ENCODE measurements around the gene TBCEL.
"Not testable (repeated sequence)": the region's sequence is repeated elsewhere in the genome, so short reads cannot be mapped to it uniquely, and the experiment has no call there.

TBCEL gene

GRCh38 chr11:120995184-120995583 lies 28.7 kb upstream of the TBCEL start:
- Histone ChIP-seq H3K27me3 (replicated peaks; ENCODE audit: control insufficient read depth, insufficient read depth, low read length) (peaks cover 64% of the 10 kb centered on the region), H3K9ac (ENCODE audit: low read length) (no peak overlapping the region), H3K4me3 (ENCODE audit: low read length) (no peak overlapping the region), H3K36me3 (ENCODE audit: control insufficient read depth, insufficient read depth, low read length, severe bottlenecking) (no peaks in the 10 kb centered on the region), H3K9me3 (ENCODE audit: control insufficient read depth, low read length) (no peaks in the 10 kb centered on the region), H3K4me1 (ENCODE audit: control insufficient read depth, insufficient read depth, low read length) (no peaks in the 10 kb centered on the region)
- no peak for DNase-seq (ENCODE audit: low read depth)

- no peaks in the 10 kb centered on the region for H3K36me3 ChIP-seq (ENCODE audit: control insufficient read depth, insufficient read depth, low read length, severe bottlenecking)
- no peaks in the 10 kb centered on the region for H3K4me1 ChIP-seq (ENCODE audit: control insufficient read depth, insufficient read depth, low read length)
- H3K9me3 ChIP-seq (ENCODE audit: control insufficient read depth, low read length), result no peaks in the 10 kb centered on the region
- H3K9ac ChIP-seq (ENCODE audit: low read length), result no peak overlapping the region
- H3K4me3 ChIP-seq (ENCODE audit: low read length), result no peak overlapping the region
- DNase-seq (ENCODE audit: low read depth), result no peak
- peaks cover 55% of the 10 kb centered on the region for H3K27me3 ChIP-seq (replicated peaks; ENCODE audit: control insufficient read depth, insufficient read depth, low read length)
Measured at GRCh38 chr11:120996973-120997372, 26.9 kb upstream of the TBCEL start.

GRCh38 chr11:120998581-120998980 lies 25.3 kb upstream of the TBCEL start:
- Histone ChIP-seq H3K4me1 (ENCODE audit: control insufficient read depth, insufficient read depth, low read length) (no peaks in the 10 kb centered on the region), H3K9me3 (ENCODE audit: control insufficient read depth, low read length) (no peaks in the 10 kb centered on the region), H3K4me3 (ENCODE audit: low read length) (no peak overlapping the region), H3K36me3 (ENCODE audit: control insufficient read depth, insufficient read depth, low read length, severe bottlenecking) (no peaks in the 10 kb centered on the region), H3K9ac (ENCODE audit: low read length) (no peak overlapping the region), H3K27me3 (replicated peaks; ENCODE audit: control insufficient read depth, insufficient read depth, low read length) (peaks cover 50% of the 10 kb centered on the region)
- no peak for DNase-seq (ENCODE audit: low read depth)

GRCh38 chr11:121004206-121004840 lies 19.6 kb upstream of the TBCEL start:
- Histone ChIP-seq H3K9me3 (ENCODE audit: control insufficient read depth, low read length) (peaks cover 10% of the 10 kb centered on the region), H3K36me3 (ENCODE audit: control insufficient read depth, insufficient read depth, low read length, severe bottlenecking) (no peaks in the 10 kb centered on the region), H3K4me3 (ENCODE audit: low read length) (no peak overlapping the region), H3K9ac (ENCODE audit: low read length) (no peak overlapping the region), H3K27me3 (replicated peaks; ENCODE audit: control insufficient read depth, insufficient read depth, low read length) (peaks cover 25% of the 10 kb centered on the region), H3K4me1 (ENCODE audit: control insufficient read depth, insufficient read depth, low read length) (no peaks in the 10 kb centered on the region)
- DNase-seq (ENCODE audit: low read depth), result no peak

GRCh38 chr11:121006922-121007321 lies 17.0 kb upstream of the TBCEL start:
- Histone ChIP-seq H3K9me3 (ENCODE audit: control insufficient read depth, low read length) (peaks cover 14% of the 10 kb centered on the region), H3K4me3 (ENCODE audit: low read length) (no peak overlapping the region), H3K36me3 (ENCODE audit: control insufficient read depth, insufficient read depth, low read length, severe bottlenecking) (no peaks in the 10 kb centered on the region), H3K27me3 (replicated peaks; ENCODE audit: control insufficient read depth, insufficient read depth, low read length) (peaks cover 11% of the 10 kb centered on the region), H3K9ac (ENCODE audit: low read length) (no peak overlapping the region), H3K4me1 (ENCODE audit: control insufficient read depth, insufficient read depth, low read length) (no peaks in the 10 kb centered on the region)
- DNase-seq (ENCODE audit: low read depth), result no peak

GRCh38 chr11:121008551-121008950 lies 15.4 kb upstream of the TBCEL start:
- Histone ChIP-seq H3K9me3 (ENCODE audit: control insufficient read depth, low read length) (peaks cover 14% of the 10 kb centered on the region), H3K4me1 (ENCODE audit: control insufficient read depth, insufficient read depth, low read length) (no peaks in the 10 kb centered on the region), H3K27me3 (replicated peaks; ENCODE audit: control insufficient read depth, insufficient read depth, low read length) (peaks cover 2% of the 10 kb centered on the region), H3K9ac (ENCODE audit: low read length) (no peak overlapping the region), H3K36me3 (ENCODE audit: control insufficient read depth, insufficient read depth, low read length, severe bottlenecking) (no peaks in the 10 kb centered on the region), H3K4me3 (ENCODE audit: low read length) (no peak overlapping the region)
- DNase-seq (ENCODE audit: low read depth), result no peak

- no peak for DNase-seq (ENCODE audit: low read depth)
- Histone ChIP-seq H3K9ac (ENCODE audit: low read length) (no peak overlapping the region), H3K4me3 (ENCODE audit: low read length) (no peak overlapping the region), H3K27me3 (replicated peaks; ENCODE audit: control insufficient read depth, insufficient read depth, low read length) (no peaks in the 10 kb centered on the region), H3K9me3 (ENCODE audit: control insufficient read depth, low read length) (peaks cover 12% of the 10 kb centered on the region), H3K4me1 (ENCODE audit: control insufficient read depth, insufficient read depth, low read length) (no peaks in the 10 kb centered on the region), H3K36me3 (ENCODE audit: control insufficient read depth, insufficient read depth, low read length, severe bottlenecking) (no peaks in the 10 kb centered on the region)
Measured at GRCh38 chr11:121012091-121012490, 11.8 kb upstream of the TBCEL start.

GRCh38 chr11:121018746-121019145 lies 5.2 kb upstream of the TBCEL start:
- H3K9me3 ChIP-seq (ENCODE audit: control insufficient read depth, low read length), result no peaks in the 10 kb centered on the region
- no peaks in the 10 kb centered on the region for H3K36me3 ChIP-seq (ENCODE audit: control insufficient read depth, insufficient read depth, low read length, severe bottlenecking)
- no peaks in the 10 kb centered on the region for H3K27me3 ChIP-seq (replicated peaks; ENCODE audit: control insufficient read depth, insufficient read depth, low read length)
- H3K4me3 ChIP-seq (ENCODE audit: low read length), result no peak overlapping the region
- DNase-seq (ENCODE audit: low read depth), result no peak
- no peak overlapping the region for H3K9ac ChIP-seq (ENCODE audit: low read length)
- H3K4me1 ChIP-seq (ENCODE audit: control insufficient read depth, insufficient read depth, low read length), result peaks cover 2% of the 10 kb centered on the region

GRCh38 chr11:121021718-121022117 lies 2.2 kb upstream of the TBCEL start:
- H3K27me3 ChIP-seq (replicated peaks; ENCODE audit: control insufficient read depth, insufficient read depth, low read length); DNase-seq (ENCODE audit: low read depth); H3K4me3 ChIP-seq (ENCODE audit: low read length); H3K36me3 ChIP-seq (ENCODE audit: control insufficient read depth, insufficient read depth, low read length, severe bottlenecking); H3K9me3 ChIP-seq (ENCODE audit: control insufficient read depth, low read length); H3K9ac ChIP-seq (ENCODE audit: low read length): not testable (repeated sequence)
- peaks cover 20% of the 10 kb centered on the region for H3K4me1 ChIP-seq (ENCODE audit: control insufficient read depth, insufficient read depth, low read length)

- no peaks in the 10 kb centered on the region for H3K36me3 ChIP-seq (ENCODE audit: control insufficient read depth, insufficient read depth, low read length, severe bottlenecking)
- H3K9ac ChIP-seq (ENCODE audit: low read length), result peak overlapping the region; percentile 90
- no peaks in the 10 kb centered on the region for H3K27me3 ChIP-seq (replicated peaks; ENCODE audit: control insufficient read depth, insufficient read depth, low read length)
- DNase-seq (ENCODE audit: low read depth), result peak; percentile 41
- peak overlapping the region; percentile 80 for H3K4me3 ChIP-seq (ENCODE audit: low read length)
- no peaks in the 10 kb centered on the region for H3K9me3 ChIP-seq (ENCODE audit: control insufficient read depth, low read length)
- H3K4me1 ChIP-seq (ENCODE audit: control insufficient read depth, insufficient read depth, low read length), result peaks cover 20% of the 10 kb centered on the region
Measured at GRCh38 chr11:121024989-121025388, 1.1 kb downstream of the TBCEL start.

- H3K9ac ChIP-seq (ENCODE audit: low read length), result no peak overlapping the region
- H3K9me3 ChIP-seq (ENCODE audit: control insufficient read depth, low read length), result no peaks in the 10 kb centered on the region
- DNase-seq (ENCODE audit: low read depth), result no peak
- no peaks in the 10 kb centered on the region for H3K27me3 ChIP-seq (replicated peaks; ENCODE audit: control insufficient read depth, insufficient read depth, low read length)
- peaks cover 25% of the 10 kb centered on the region for H3K4me1 ChIP-seq (ENCODE audit: control insufficient read depth, insufficient read depth, low read length)
- H3K4me3 ChIP-seq (ENCODE audit: low read length), result no peak overlapping the region
- H3K36me3 ChIP-seq (ENCODE audit: control insufficient read depth, insufficient read depth, low read length, severe bottlenecking), result no peaks in the 10 kb centered on the region
Measured at GRCh38 chr11:121029153-121029552, 5.3 kb downstream of the TBCEL start.

- Histone ChIP-seq H3K9ac (ENCODE audit: low read length) (no peak overlapping the region), H3K36me3 (ENCODE audit: control insufficient read depth, insufficient read depth, low read length, severe bottlenecking) (no peaks in the 10 kb centered on the region), H3K27me3 (replicated peaks; ENCODE audit: control insufficient read depth, insufficient read depth, low read length) (no peaks in the 10 kb centered on the region), H3K4me3 (ENCODE audit: low read length) (no peak overlapping the region), H3K4me1 (ENCODE audit: control insufficient read depth, insufficient read depth, low read length) (peaks cover 20% of the 10 kb centered on the region), H3K9me3 (ENCODE audit: control insufficient read depth, low read length) (no peaks in the 10 kb centered on the region)
- no peak for DNase-seq (ENCODE audit: low read depth)
Measured at GRCh38 chr11:121029813-121030445, 6.0 kb downstream of the TBCEL start.
